H1 (cell line): ENCODE data around the gene CUEDC2.

Experiments
- CBX5 ChIP-seq: fragments of 300-800, 300-1000 bp; sonication (generic); IDR thresholded peaks from 2 replicates; pipeline ENCODE4 v1.7.1; 2016; ENCODE audit warnings: antibody characterized with exemption, low read length, low read depth
- CBX8 ChIP-seq: fragments of 300-800, 300-1000 bp; sonication (generic); IDR thresholded peaks from 2 replicates; pipeline ENCODE4 v1.7.1; 2016; ENCODE audit warnings: low read depth, low read length, borderline replicate concordance
- CEBPB ChIP-seq: IDR thresholded peaks from 2 replicates; pipeline ENCODE4 v1.6.1; 2012; ENCODE audit warnings: low read depth, low read length
- CHD7 ChIP-seq: fragments of 300-600 bp; sonication (generic); IDR thresholded peaks from 2 replicates; pipeline ENCODE4 v1.7.1; 2012; ENCODE audit warnings: low read length, moderate library complexity, mild to moderate bottlenecking, inconsistent platforms; ENCODE audit not compliant: insufficient replicate concordance
- CTCF ChIP-seq, 3 experiments: IDR thresholded peaks; 1 replicate in 2 of 3; 2 replicates in 1 of 3; pipeline versions ENCODE4 v1.5.1 to v1.6.1; 2011; ENCODE audit warnings: low read length in 3 of 3, mild to moderate bottlenecking in 3 of 3, inconsistent platforms in 2 of 3, low read depth in 1 of 3, moderate library complexity in 1 of 3; ENCODE audit not compliant: insufficient read depth in 1 of 3; ENCODE audit errors: control extremely low read depth in 1 of 3
- E2F6 ChIP-seq: IDR thresholded peaks from 2 replicates; pipeline ENCODE4 v1.6.1; 2012; ENCODE audit warnings: inconsistent platforms
- KDM1A ChIP-seq: fragments of 200-600, 300-600 bp; sonication (generic); IDR thresholded peaks from 2 replicates; pipeline ENCODE4 v1.7.1; 2016; ENCODE audit warnings: mild to moderate bottlenecking, low read length, borderline replicate concordance
- NRF1 ChIP-seq: IDR thresholded peaks from 2 replicates; pipeline ENCODE4 v1.6.1; 2011; ENCODE audit warnings: mild to moderate bottlenecking, low read depth, low read length, improper control_type of control experiment
- POLR2AphosphoS5 ChIP-seq: IDR thresholded peaks from 2 replicates; pipeline ENCODE4 v1.6.1; 2011; ENCODE audit warnings: low read depth, low read length
- RFX5 ChIP-seq: IDR thresholded peaks from 2 replicates; pipeline ENCODE4 v1.6.1; 2011; ENCODE audit warnings: low read depth, low read length, improper control_type of control experiment, borderline replicate concordance
- RNF2 ChIP-seq: fragments of 200-900, 300-1000 bp; sonication (generic); IDR thresholded peaks from 2 replicates; pipeline ENCODE4 v1.7.1; 2016; ENCODE audit warnings: borderline replicate concordance, low read depth, mild to moderate bottlenecking, antibody characterized with exemption, low read length; ENCODE audit not compliant: poor library complexity, severe bottlenecking; ENCODE audit errors: missing control alignments
- TAF1 ChIP-seq: IDR thresholded peaks from 2 replicates; pipeline ENCODE4 v1.6.1; 2011; ENCODE audit warnings: mild to moderate bottlenecking, low read depth, low read length

- TF ChIP-seq CBX5 (no peak), TAF1 (no peak), CEBPB (no peak), CTCF (IDR thresholded peaks at IDR 0.05; ENCODE audit: control extremely low read depth in 1 of 3, insufficient read depth in 1 of 3, low read depth in 1 of 3, low read length in 3 of 3) (peak; percentile 41 to 65 (median 60)), POLR2AphosphoS5 (no peak), CBX8 (no peak), E2F6 (no peak), KDM1A (no peak), RNF2 (no peak), CHD7 (no peak), NRF1 (no peak), RFX5 (no peak)
These were observed 57.1 kb downstream of the CUEDC2 start for GRCh38 chr10:102375250-102375649.
